Upper lobe of right lung (tissue), 1 donor: ENCODE measurements around the gene ZNF771. TPM values are rescaled to one million over a fixed set of nuclear protein-coding genes. Genes with fewer than 3 reads are reported as not detected.

Experiments
- ATAC-seq: fragments of 200-7000 bp; cut with Tn5 transposase; one replicate; pipeline ENCODE4 v1.9.1; 2020; ENCODE audit warnings: mild to moderate bottlenecking, moderate library complexity
- DNase-seq: peaks from one replicate; pipeline ENCODE4 v3.0.0-alpha.2; 2020
- H3K27ac ChIP-seq: fragments of 200-600 bp; one replicate; pipeline ENCODE4 v1.8.0; 2022
- H3K27me3 ChIP-seq: fragments of 200-600 bp; one replicate; pipeline ENCODE4 v1.8.0; 2022; ENCODE audit warnings: mild to moderate bottlenecking
- H3K36me3 ChIP-seq: fragments of 200-600 bp; one replicate; pipeline ENCODE4 v1.8.0; 2022
- H3K4me1 ChIP-seq: fragments of 200-600 bp; one replicate; pipeline ENCODE4 v1.8.0; 2022
- H3K4me3 ChIP-seq: fragments of 200-600 bp; one replicate; pipeline ENCODE4 v1.8.0; 2022; ENCODE audit warnings: mild to moderate bottlenecking
- H3K9me3 ChIP-seq: fragments of 200-600 bp; one replicate; pipeline ENCODE4 v1.8.0; 2022
- CTCF ChIP-seq: fragments of 200-600 bp; IDR thresholded peaks from one replicate; pipeline ENCODE4 v1.8.0; 2022; ENCODE audit warnings: antibody characterized with exemption
- intact Hi-C: fragments of 100-400 bp; cut with DNase I; formaldehyde crosslinking; loops from one replicate; pipeline ENCODE4 v1.11.0; 2022
- total RNA-seq: library from RNA; stranded (reverse); fragmentation: NEBNext Ultra II Directional; extraction: Animal tissue kit (Norgen Biotek cat#: 25700); gene quantifications from one replicate; pipeline ENCODE4 v1.2.1, GENCODE V29; 2021
- donor health status: DM: no; HTN: yes; CAD: no; lungs with severe emphysema.

ZNF771 gene
- total RNA-seq, 1 donor from 2014 or later, result 4.5 TPM

DNA sequence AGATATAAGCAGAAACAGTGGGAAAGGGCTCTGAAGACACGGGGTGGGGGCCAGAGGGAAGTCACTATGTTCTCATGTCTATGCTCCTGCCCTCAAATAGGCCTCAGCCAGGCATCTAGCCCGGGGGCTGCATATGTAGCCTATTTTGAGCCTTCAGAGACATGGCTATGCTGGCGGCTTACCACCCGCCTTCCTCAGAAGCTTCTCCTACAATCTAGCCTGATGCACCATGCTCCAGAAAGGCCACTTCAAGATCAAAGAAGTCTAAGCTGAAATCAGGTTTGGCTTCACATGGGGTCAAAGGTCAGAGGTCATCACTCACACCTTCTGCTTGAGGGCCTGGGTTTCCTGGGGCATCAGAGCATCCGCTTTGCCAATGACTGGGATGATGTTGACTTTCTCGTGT is 26.6 kb upstream of the ZNF771 start:
- Histone ChIP-seq H3K36me3 (no peaks in the 10 kb centered on the region), H3K4me3 (no peak overlapping the region), H3K27ac (no peak overlapping the region), H3K27me3 (no peaks in the 10 kb centered on the region), H3K9me3 (no peaks in the 10 kb centered on the region), H3K4me1 (peaks cover 16% of the 10 kb centered on the region)
- ATAC-seq, result no peak
- no peak for DNase-seq
- intact Hi-C loops, result no loop called here
- no peak for TF ChIP-seq CTCF

DNA sequence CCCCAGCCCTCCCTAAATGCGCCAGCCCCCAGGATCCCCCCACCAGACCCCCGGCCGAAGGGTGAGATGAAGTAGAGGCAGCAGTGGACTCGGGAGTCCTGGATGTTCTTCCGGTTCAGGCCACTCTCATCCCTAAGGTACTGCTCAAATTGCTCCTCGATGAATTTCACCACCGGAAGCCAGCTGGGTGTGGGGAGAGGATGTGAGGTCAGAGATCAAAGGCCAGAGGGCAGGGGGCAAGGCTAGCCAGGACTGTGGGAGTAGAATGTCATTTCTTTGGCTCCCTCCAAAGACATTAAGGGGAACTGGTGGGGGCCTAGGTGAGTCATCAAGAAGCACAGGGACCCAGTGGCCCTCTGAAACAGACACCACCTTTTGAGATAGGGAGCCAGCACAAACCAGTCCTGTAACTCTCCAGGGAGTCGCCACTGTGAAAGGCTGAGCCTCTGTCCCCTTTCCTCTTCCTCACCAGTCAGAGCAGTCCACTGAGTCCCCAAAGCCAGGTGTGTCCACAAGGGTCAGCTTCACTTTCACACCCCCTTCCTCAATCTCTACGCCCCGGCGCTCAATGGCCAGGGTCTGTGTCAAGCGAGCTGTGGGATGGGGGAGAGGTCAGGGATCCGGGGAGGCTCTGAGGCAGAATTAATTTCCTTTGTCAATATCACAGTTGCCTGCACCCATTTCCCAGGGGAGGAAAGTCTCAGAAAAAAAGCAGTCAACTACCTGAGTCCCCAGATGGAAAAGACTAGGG is 25.9 kb upstream of the ZNF771 start:
- Histone ChIP-seq H3K4me3 (peak overlapping the region; percentile 27), H3K9me3 (no peaks in the 10 kb centered on the region), H3K36me3 (no peaks in the 10 kb centered on the region), H3K27me3 (no peaks in the 10 kb centered on the region), H3K27ac (peak overlapping the region; percentile 40), H3K4me1 (peaks cover 16% of the 10 kb centered on the region)
- ATAC-seq (no peak), DNase-seq (no peak)
- intact Hi-C loops, result no loop called here
- no peak for TF ChIP-seq CTCF

DNA sequence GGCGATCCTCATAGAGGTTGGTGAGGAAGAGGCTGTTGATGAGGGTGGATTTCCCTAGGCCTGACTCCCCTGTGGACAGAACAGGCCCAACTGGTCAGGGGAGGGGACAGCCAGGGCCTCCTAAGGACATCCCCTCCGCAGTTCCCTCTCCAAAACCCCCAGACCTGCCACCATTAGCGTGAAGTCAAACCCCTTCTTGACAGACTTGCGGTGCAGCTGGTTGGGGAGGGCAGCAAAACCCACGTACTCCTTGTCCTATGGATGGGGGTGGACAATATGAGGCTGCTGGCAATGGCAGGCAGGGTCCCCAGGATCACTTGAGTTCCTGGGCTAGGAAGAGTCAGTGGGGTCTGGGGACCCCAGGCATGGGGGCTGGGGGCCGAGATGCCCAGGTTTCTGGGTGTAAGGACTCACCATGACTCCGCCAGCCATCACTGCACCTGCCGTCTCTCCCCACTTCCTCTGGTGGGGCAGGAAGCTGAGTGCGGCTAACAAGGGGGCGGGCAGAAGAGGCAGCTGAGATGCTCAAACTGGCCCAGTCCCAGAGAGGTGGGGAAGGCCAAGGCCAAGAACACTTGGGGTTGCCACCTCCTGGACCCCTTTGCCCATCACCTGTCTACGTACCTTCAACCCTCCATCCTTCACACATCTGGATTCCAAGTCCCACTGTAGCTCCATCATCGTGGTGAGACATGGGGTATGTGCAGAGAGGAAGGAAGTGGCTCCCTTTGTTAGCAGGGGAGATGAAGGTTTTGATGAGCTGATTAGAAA is 25.1 kb upstream of the ZNF771 start, which contains the start of gene SEPTIN1:
Gene SEPTIN1, minus strand, starts transcription at position 451 of the 771 bp plus-strand sequence. Its CDS starts 19 bp downstream, at position 432.
- ATAC-seq (no peak), DNase-seq (no peak)
- Histone ChIP-seq H3K4me3 (peak within 1 kb of the TSS; percentile 27), H3K9me3 (no peaks in the 10 kb centered on the region), H3K27ac (peak within 1 kb of the TSS; percentile 40), H3K27me3 (no peaks in the 10 kb centered on the region), H3K36me3 (no peaks in the 10 kb centered on the region), H3K4me1 (peaks cover 8% of the 10 kb centered on the region)
- intact Hi-C loops, result no loop called here
- TF ChIP-seq CTCF, result no peak

DNA sequence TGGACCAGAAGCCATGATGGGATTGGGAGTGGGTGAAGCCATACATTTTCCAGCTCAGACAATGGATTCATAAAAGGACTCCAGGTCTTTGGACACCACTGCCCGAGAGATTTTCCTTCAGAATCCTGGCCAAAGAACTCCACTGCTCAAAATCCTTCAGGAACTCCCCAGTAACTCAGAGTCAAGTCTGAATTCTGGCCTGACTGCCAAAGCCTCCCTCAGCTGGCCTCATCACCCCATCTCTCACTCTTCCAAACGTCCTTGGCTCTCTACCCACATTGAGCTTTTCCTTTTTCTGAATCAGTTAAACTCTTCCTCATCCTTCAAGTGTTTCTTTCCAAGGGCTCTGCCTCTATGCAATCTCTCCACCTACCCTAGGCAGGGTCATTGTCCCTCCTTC is 23.9 kb upstream of the ZNF771 start:
- intact Hi-C loops, result no loop called here
- Histone ChIP-seq H3K27me3 (no peaks in the 10 kb centered on the region), H3K9me3 (no peaks in the 10 kb centered on the region), H3K27ac (no peak overlapping the region), H3K4me3 (no peak overlapping the region), H3K36me3 (no peaks in the 10 kb centered on the region), H3K4me1 (peaks cover 6% of the 10 kb centered on the region)
- no peak for DNase-seq
- TF ChIP-seq CTCF, result no peak
- ATAC-seq, result no peak

GRCh38 chr16:30394592-30395154 is 12.7 kb upstream of the ZNF771 start:
- H3K9me3 ChIP-seq, result no peaks in the 10 kb centered on the region
- H3K27me3 ChIP-seq, result no peaks in the 10 kb centered on the region
- peak overlapping the region; percentile 81 for H3K4me3 ChIP-seq
- peak overlapping the region; percentile 72 for H3K27ac ChIP-seq
- intact Hi-C loops, result no loop called here
- DNase-seq (no peak), ATAC-seq (peak; percentile 5)
- peaks cover 6% of the 10 kb centered on the region for H3K36me3 ChIP-seq
- TF ChIP-seq CTCF, result no peak
- H3K4me1 ChIP-seq, result peaks cover 11% of the 10 kb centered on the region
